H1 (cell line): ENCODE measurements around the gene RPL6.

Source experiments
- EP300 ChIP-seq, 2 experiments: IDR thresholded peaks; 1 replicate in 1 of 2; 2 replicates in 1 of 2; pipeline ENCODE4 v1.6.1; 2011 to 2012; ENCODE audit warnings: low read depth in 2 of 2, low read length in 2 of 2, mild to moderate bottlenecking in 2 of 2, borderline replicate concordance in 1 of 2, inconsistent platforms in 1 of 2, moderate library complexity in 1 of 2
- NRF1 ChIP-seq: IDR thresholded peaks from 2 replicates; pipeline ENCODE4 v1.6.1; 2011; ENCODE audit warnings: mild to moderate bottlenecking, low read depth, low read length, improper control_type of control experiment

GRCh38 chr12:112430929-112431328 lies 21.5 kb upstream of the RPL6 start:
- TF ChIP-seq NRF1 (no peak), EP300 (IDR thresholded peaks at IDR 0.05; ENCODE audit: borderline replicate concordance in 1 of 2, low read depth in 2 of 2, low read length in 2 of 2) (no peak)
